ENCODE measurements around the gene TMEM101. TPM values are rescaled to one million over a fixed set of nuclear protein-coding genes. Genes with fewer than 3 reads are reported as not detected.

TMEM101 gene
- total RNA-seq, 1 donor from 2014 or later = 33.6 TPM

- Histone ChIP-seq H3K27ac (peak overlapping the region; percentile 75), H3K4me1 (peaks cover 40% of the 10 kb centered on the region), H3K9me3 (no peaks in the 10 kb centered on the region), H3K4me3 (no peak overlapping the region), H3K27me3 (no peaks in the 10 kb centered on the region), H3K36me3 (no peaks in the 10 kb centered on the region)
- intact Hi-C loops (cut with DNase I) = no loop called here
- TF ChIP-seq POLR2A (IDR thresholded peaks at IDR 0.05) = no peak
- no peak for TF ChIP-seq CTCF (IDR thresholded peaks at IDR 0.05)
- no peak for TF ChIP-seq POLR2AphosphoS5 (IDR thresholded peaks at IDR 0.05; ENCODE audit: insufficient read depth in 1 of 2, low read depth in 1 of 2)
- DNase-seq (ENCODE audit: extremely low spot score in 2 of 2) = no peak
Observed at GRCh38 chr17:44012391-44012790, 2.4 kb downstream of the TMEM101 start.

- Histone ChIP-seq H3K4me1 (peaks cover 44% of the 10 kb centered on the region), H3K27me3 (no peaks in the 10 kb centered on the region), H3K9me3 (no peaks in the 10 kb centered on the region), H3K36me3 (no peaks in the 10 kb centered on the region), H3K27ac (peak overlapping the region; percentile 75), H3K4me3 (no peak overlapping the region)
- no peak for DNase-seq (ENCODE audit: extremely low spot score in 2 of 2)
- intact Hi-C loops (cut with DNase I) = no loop called here
- TF ChIP-seq POLR2AphosphoS5 (IDR thresholded peaks at IDR 0.05; ENCODE audit: insufficient read depth in 1 of 2, low read depth in 1 of 2) (no peak), POLR2A (IDR thresholded peaks at IDR 0.05) (no peak), CTCF (IDR thresholded peaks at IDR 0.05) (no peak)
Observed at GRCh38 chr17:44011876-44012275, 2.9 kb downstream of the TMEM101 start.

GRCh38 chr17:44010966-44011647 lies 3.7 kb downstream of the TMEM101 start:
- Histone ChIP-seq H3K27me3 (no peaks in the 10 kb centered on the region), H3K4me3 (no peak overlapping the region), H3K4me1 (peaks cover 50% of the 10 kb centered on the region), H3K9me3 (no peaks in the 10 kb centered on the region), H3K36me3 (no peaks in the 10 kb centered on the region), H3K27ac (peak overlapping the region; percentile 75)
- TF ChIP-seq POLR2AphosphoS5 (IDR thresholded peaks at IDR 0.05; ENCODE audit: insufficient read depth in 1 of 2, low read depth in 1 of 2) (peak in 1 of 2 donors; percentile 32), POLR2A (IDR thresholded peaks at IDR 0.05) (no peak), CTCF (IDR thresholded peaks at IDR 0.05) (no peak)
- intact Hi-C loops (cut with DNase I) = no loop called here
- no peak for DNase-seq (ENCODE audit: extremely low spot score in 2 of 2)

GRCh38 chr17:44008205-44008909 lies 6.4 kb downstream of the TMEM101 start:
- Histone ChIP-seq H3K4me1 (peaks cover 58% of the 10 kb centered on the region), H3K27me3 (no peaks in the 10 kb centered on the region), H3K27ac (peak overlapping the region; percentile 60), H3K9me3 (no peaks in the 10 kb centered on the region), H3K36me3 (no peaks in the 10 kb centered on the region), H3K4me3 (peak overlapping the region in 1 of 2 donors; percentile 64)
- DNase-seq (ENCODE audit: extremely low spot score in 2 of 2) = no peak
- TF ChIP-seq CTCF (IDR thresholded peaks at IDR 0.05) (no peak), POLR2AphosphoS5 (IDR thresholded peaks at IDR 0.05; ENCODE audit: insufficient read depth in 1 of 2, low read depth in 1 of 2) (no peak), POLR2A (IDR thresholded peaks at IDR 0.05) (no peak)
- intact Hi-C loops (cut with DNase I) = no loop called here

Measured in vagina (tissue), 2 donors.